Mesendoderm (in vitro differentiated cells): ENCODE results near the gene CFAP45.
"Not testable (repeated sequence)": the region's sequence is repeated elsewhere in the genome, so short reads cannot be mapped to it uniquely, and the experiment has no call there.

ENCODE experiments used
- DNase-seq: peaks from one replicate; pipeline ENCODE4 v3.0.0; 2013
- H2AK5ac ChIP-seq: 2 replicates; pipeline ENCODE4 v1.6.1; 2013; ENCODE audit warnings: low read length, inconsistent platforms
- H2BK120ac ChIP-seq: 2 replicates; pipeline ENCODE4 v1.6.1; 2013; ENCODE audit warnings: low read depth, mild to moderate bottlenecking, low read length, moderate library complexity, mixed read lengths
- H2BK15ac ChIP-seq: replicated peaks from 2 replicates; pipeline ENCODE4 v1.6.1; 2013; ENCODE audit warnings: low read depth, mild to moderate bottlenecking, moderate library complexity
- H2BK5ac ChIP-seq: 2 replicates; pipeline ENCODE4 v1.6.1; 2013; ENCODE audit warnings: low read length, inconsistent platforms
- H3K18ac ChIP-seq: 2 replicates; pipeline ENCODE4 v1.6.1; 2013; ENCODE audit warnings: mild to moderate bottlenecking, low read length, mixed read lengths
- H3K23ac ChIP-seq: one replicate; pipeline ENCODE4 v1.6.1; 2013; ENCODE audit warnings: low read length
- H3K27ac ChIP-seq: 2 replicates; pipeline ENCODE4 v1.5.1; 2013; ENCODE audit warnings: low read depth, mild to moderate bottlenecking, inconsistent platforms, low read length, moderate library complexity
- H3K27me3 ChIP-seq: 2 replicates; pipeline ENCODE4 v1.6.1; 2013; ENCODE audit warnings: low read length, control low read depth, mild to moderate bottlenecking, inconsistent platforms; ENCODE audit not compliant: insufficient read depth, poor library complexity
- H3K36me3 ChIP-seq: 2 replicates; pipeline ENCODE4 v1.6.1; 2013; ENCODE audit warnings: low read length, inconsistent platforms; ENCODE audit not compliant: control insufficient read depth, insufficient read depth
- H3K4ac ChIP-seq: one replicate; pipeline ENCODE4 v1.6.1; 2013; ENCODE audit warnings: low read depth, mild to moderate bottlenecking, low read length, moderate library complexity
- H3K4me1 ChIP-seq: 2 replicates; pipeline ENCODE4 v1.6.1; 2013; ENCODE audit warnings: low read depth, low read length, inconsistent platforms; ENCODE audit not compliant: control insufficient read depth
- H3K4me2 ChIP-seq: 2 replicates; pipeline ENCODE4 v1.6.1; 2013; ENCODE audit warnings: low read length
- H3K4me3 ChIP-seq: 2 replicates; pipeline ENCODE4 v1.5.1; 2013; ENCODE audit warnings: mild to moderate bottlenecking, low read length
- H3K56ac ChIP-seq: one replicate; pipeline ENCODE4 v1.6.1; 2013; ENCODE audit warnings: low read length
- H3K79me1 ChIP-seq: 2 replicates; pipeline ENCODE4 v1.6.1; 2013; ENCODE audit warnings: low read length, inconsistent platforms
- H3K79me2 ChIP-seq: 2 replicates; pipeline ENCODE4 v1.6.1; 2013; ENCODE audit warnings: mild to moderate bottlenecking, low read length; ENCODE audit not compliant: control insufficient read depth, insufficient read depth
- H3K9ac ChIP-seq: 2 replicates; pipeline ENCODE4 v1.6.1; 2013; ENCODE audit warnings: low read length, inconsistent platforms
- H4K5ac ChIP-seq: one replicate; pipeline ENCODE4 v1.6.1; 2013; ENCODE audit warnings: low read length
- H4K8ac ChIP-seq: one replicate; pipeline ENCODE4 v1.6.1; 2013; ENCODE audit warnings: low read depth, mild to moderate bottlenecking, control low read depth, low read length, moderate library complexity
- WGBS: extraction: QIAGEN DNeasy Blood & Tissue Kit; methylation state at CpG from one replicate; pipeline ENCODE4 v1.1.7; 2013; ENCODE audit warnings: low lambda C conversion rate, missing lambda C conversion rate; ENCODE audit not compliant: insufficient coverage; ENCODE audit errors: extremely low coverage; 5-methylcytosine and 5-hydroxymethylcytosine counted together

The CFAP45 gene

DNA sequence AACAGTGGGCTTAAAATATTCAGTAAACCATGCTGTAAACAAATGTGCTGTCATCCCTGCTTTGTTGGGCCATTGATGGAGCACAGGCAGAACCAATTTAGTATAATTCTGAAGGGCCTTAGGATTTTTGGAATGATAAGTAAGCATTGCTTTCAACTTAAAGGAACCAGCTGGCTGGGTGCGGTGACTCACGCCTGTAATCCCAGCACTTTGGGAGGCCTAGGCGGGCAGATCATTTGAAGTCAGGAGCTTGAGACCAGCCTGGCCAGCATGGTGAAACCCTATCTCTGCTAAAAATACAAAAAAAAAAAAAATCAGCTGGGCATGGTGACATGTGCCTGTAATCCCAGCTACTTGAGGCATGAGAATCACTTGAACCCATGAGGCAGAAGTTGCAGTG is 4.1 kb upstream of the CFAP45 start:
- WGBS, result no CpG with 5 or more reads among the region's 3 CpGs

DNA sequence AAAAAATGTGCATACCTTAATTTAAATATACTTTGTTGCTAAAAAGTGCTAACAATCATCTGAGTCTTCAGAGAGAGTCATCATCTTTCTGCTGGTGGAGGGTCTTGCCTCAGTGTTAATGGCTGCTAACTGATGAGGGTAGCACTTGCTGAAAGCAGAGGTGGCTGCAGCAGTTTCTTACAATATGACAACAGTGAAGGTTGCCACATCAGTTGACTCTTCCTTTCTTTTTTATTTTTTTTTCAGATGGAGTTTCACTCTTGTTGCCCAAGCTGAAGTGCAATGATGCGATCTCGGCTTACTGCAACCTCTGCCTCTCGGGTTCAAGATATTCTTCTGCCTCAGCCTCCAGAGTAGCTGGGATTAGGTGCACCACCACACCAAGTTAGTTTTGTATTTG is 2.6 kb upstream of the CFAP45 start:
- Histone ChIP-seq H3K4me1 (peaks cover 9% of the 10 kb centered on the region), H3K18ac (no peak overlapping the region), H3K79me1 (no peaks in the 10 kb centered on the region), H2BK5ac (no peak overlapping the region), H3K4me3 (no peak overlapping the region), H2BK15ac (no peak overlapping the region), H3K36me3 (no peaks in the 10 kb centered on the region), H3K79me2 (no peaks in the 10 kb centered on the region), H4K5ac (no peak overlapping the region), H3K4ac (no peak overlapping the region), H3K56ac (no peak overlapping the region), H3K27ac (no peak overlapping the region), H3K9ac (no peak overlapping the region), H2AK5ac (no peak overlapping the region), H3K4me2 (no peak overlapping the region), H3K23ac (no peak overlapping the region), H3K27me3 (no peaks in the 10 kb centered on the region), H2BK120ac (no peak overlapping the region), H4K8ac (no peak overlapping the region)
- WGBS, result no CpG with 5 or more reads among the region's 3 CpGs
- no peak for DNase-seq

More for the DNA sequence above, 4.1 kb upstream of the CFAP45 start:
- H3K9ac ChIP-seq, H3K4me2 ChIP-seq, H4K5ac ChIP-seq, H3K79me1 ChIP-seq, H4K8ac ChIP-seq, H3K23ac ChIP-seq, H2BK15ac ChIP-seq, H3K4me3 ChIP-seq, H3K27ac ChIP-seq, H3K18ac ChIP-seq, H2BK5ac ChIP-seq, H3K56ac ChIP-seq, H3K79me2 ChIP-seq, H2BK120ac ChIP-seq, H2AK5ac ChIP-seq, H3K36me3 ChIP-seq, H3K4ac ChIP-seq, DNase-seq, H3K27me3 ChIP-seq: not testable (repeated sequence)
- H3K4me1 ChIP-seq, result peaks cover 15% of the 10 kb centered on the region

DNA sequence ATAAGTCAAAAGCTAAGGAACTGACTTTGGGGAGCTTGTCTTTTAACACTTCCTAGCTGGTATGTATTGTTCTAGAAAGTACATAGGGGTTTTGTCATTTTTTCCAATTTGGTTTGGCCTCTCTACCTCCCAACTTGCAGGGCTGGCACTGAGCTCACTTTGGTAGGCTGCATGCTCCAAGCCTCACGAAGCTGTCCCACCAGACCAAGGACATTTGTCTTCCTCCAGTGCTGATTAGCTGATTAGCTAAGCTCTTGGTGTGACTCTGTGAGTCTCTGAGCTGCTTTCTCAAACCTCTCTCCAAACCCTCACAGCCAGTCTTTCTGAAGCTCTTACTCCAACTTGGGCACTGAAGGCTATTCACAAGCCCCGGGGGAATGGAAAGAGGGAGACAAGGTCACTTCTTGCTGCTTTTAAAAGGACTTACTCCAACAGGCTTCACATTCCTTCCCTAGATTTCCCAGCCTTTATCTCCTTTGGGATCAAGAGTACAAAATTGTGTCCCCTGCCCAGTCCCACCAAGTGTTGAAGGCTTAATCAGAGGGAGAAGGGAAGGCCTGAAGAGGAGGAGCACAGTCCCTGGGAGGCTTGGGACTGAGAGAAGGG is 893 bp upstream of the CFAP45 start:
- no peaks in the 10 kb centered on the region for H3K79me2 ChIP-seq
- no peak overlapping the region for H2AK5ac ChIP-seq
- H2BK120ac ChIP-seq, result peak overlapping the region; percentile 35
- H3K36me3 ChIP-seq, result no peaks in the 10 kb centered on the region
- H4K5ac ChIP-seq, result no peak overlapping the region
- H3K4me1 ChIP-seq, result peaks cover 9% of the 10 kb centered on the region
- peak overlapping the region; percentile 49 for H3K9ac ChIP-seq
- H3K4ac ChIP-seq, result no peak overlapping the region
- peak overlapping the region; percentile 56 for H3K18ac ChIP-seq
- no peak overlapping the region for H4K8ac ChIP-seq
- no CpG with 5 or more reads among the region's 2 CpGs for WGBS
- no peak overlapping the region for H2BK5ac ChIP-seq
- peak overlapping the region; percentile 53 for H3K27ac ChIP-seq
- H3K27me3 ChIP-seq, result no peaks in the 10 kb centered on the region
- H2BK15ac ChIP-seq, result no peak overlapping the region
- H3K56ac ChIP-seq, result no peak overlapping the region
- no peak overlapping the region for H3K4me3 ChIP-seq
- no peaks in the 10 kb centered on the region for H3K79me1 ChIP-seq
- H3K23ac ChIP-seq, result no peak overlapping the region
- no peak overlapping the region for H3K4me2 ChIP-seq
- peak; percentile 91 for DNase-seq

DNA sequence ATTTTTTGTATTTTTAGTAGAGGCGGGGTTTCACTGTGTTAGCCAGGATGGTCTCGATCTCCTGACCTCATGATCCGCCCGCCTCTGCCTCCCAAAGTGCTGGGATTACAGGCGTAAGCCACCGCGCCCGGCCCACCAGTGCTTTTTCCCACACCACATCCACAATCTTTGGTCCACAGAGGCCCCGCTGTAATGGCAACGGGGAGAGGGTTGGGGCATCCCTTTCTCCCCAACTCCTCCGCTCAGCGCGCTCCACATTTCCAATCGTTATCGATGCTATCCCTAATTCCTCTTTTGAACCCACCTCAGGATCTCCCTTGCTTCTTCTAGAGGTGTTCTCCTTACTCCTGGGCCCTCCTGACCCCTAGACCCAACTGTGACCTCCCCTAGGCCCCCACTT is 331 bp downstream of the CFAP45 start:
- H3K23ac ChIP-seq, H4K8ac ChIP-seq, H3K4me2 ChIP-seq, H3K36me3 ChIP-seq, H4K5ac ChIP-seq, H3K4ac ChIP-seq, H3K9ac ChIP-seq, H2BK15ac ChIP-seq, H2AK5ac ChIP-seq, H3K27ac ChIP-seq, H3K4me1 ChIP-seq, H3K79me2 ChIP-seq, H2BK5ac ChIP-seq, H3K79me1 ChIP-seq, H2BK120ac ChIP-seq, DNase-seq, H3K18ac ChIP-seq, H3K4me3 ChIP-seq, H3K27me3 ChIP-seq: not testable (repeated sequence)
- no CpG with 5 or more reads among the region's 15 CpGs for WGBS
- H3K56ac ChIP-seq, result peak overlapping the region; percentile 42

DNA sequence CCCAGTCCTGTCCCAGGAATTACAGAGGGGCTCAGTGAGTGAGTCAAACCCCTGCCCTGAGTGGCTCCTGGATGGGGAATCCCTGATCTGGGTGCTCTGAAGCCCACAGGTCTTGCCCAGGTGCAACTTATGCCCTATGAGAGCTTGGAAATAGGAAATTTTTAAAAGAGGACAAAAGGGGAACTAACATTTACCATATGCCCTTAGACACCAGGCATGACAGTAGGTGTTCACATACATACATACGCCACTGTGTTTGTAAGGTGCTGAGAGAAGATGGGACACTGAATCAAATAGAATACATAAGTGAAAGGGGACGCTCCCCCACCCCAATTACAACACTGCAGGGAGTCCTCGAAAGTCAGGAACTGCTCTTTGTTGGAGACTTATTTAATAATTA is 1.4 kb downstream of the CFAP45 start:
- WGBS, result no CpG with 5 or more reads among the region's 3 CpGs
- H4K8ac ChIP-seq, result no peak overlapping the region
- no peak overlapping the region for H3K56ac ChIP-seq
- no peak overlapping the region for H3K9ac ChIP-seq
- H2BK120ac ChIP-seq, result no peak overlapping the region
- no peaks in the 10 kb centered on the region for H3K36me3 ChIP-seq
- no peak overlapping the region for H3K18ac ChIP-seq
- no peaks in the 10 kb centered on the region for H3K79me2 ChIP-seq
- no peak overlapping the region for H4K5ac ChIP-seq
- H3K27me3 ChIP-seq, result no peaks in the 10 kb centered on the region
- no peak overlapping the region for H3K4me3 ChIP-seq
- H2AK5ac ChIP-seq, result no peak overlapping the region
- H3K27ac ChIP-seq, result no peak overlapping the region
- H2BK5ac ChIP-seq, result no peak overlapping the region
- no peak overlapping the region for H3K4ac ChIP-seq
- H3K4me2 ChIP-seq, result no peak overlapping the region
- H3K23ac ChIP-seq, result no peak overlapping the region
- H3K79me1 ChIP-seq, result no peaks in the 10 kb centered on the region
- DNase-seq, result no peak
- H2BK15ac ChIP-seq, result no peak overlapping the region
- H3K4me1 ChIP-seq, result peaks cover 9% of the 10 kb centered on the region

DNA sequence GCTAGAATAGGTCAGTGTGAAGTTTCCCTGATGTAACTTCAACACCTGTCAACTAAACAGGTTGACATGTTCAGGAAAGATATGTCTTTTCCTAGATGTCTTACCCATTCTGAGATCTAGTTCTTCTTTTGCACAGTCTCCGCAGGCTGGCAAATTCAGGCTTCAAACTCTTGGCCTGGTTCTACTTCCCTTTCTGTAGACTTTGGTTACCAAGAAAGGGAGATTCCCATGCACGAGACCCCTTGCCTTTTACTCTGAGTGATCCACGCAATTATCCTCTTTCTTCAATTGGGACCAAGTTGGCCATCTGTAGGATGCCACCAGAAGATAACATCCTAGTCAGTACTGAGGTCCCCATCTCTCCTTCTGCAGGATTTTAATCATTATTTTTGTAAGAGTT is 2.0 kb downstream of the CFAP45 start:
- Histone ChIP-seq H3K4me2 (no peak overlapping the region), H4K8ac (no peak overlapping the region), H3K79me2 (no peaks in the 10 kb centered on the region), H3K23ac (no peak overlapping the region), H3K56ac (no peak overlapping the region), H3K27ac (no peak overlapping the region), H3K36me3 (no peaks in the 10 kb centered on the region), H3K18ac (no peak overlapping the region), H3K9ac (no peak overlapping the region), H3K79me1 (no peaks in the 10 kb centered on the region), H3K4me3 (no peak overlapping the region), H2BK15ac (no peak overlapping the region), H2AK5ac (no peak overlapping the region), H4K5ac (no peak overlapping the region), H3K4ac (no peak overlapping the region), H3K27me3 (no peaks in the 10 kb centered on the region), H2BK5ac (no peak overlapping the region), H2BK120ac (no peak overlapping the region), H3K4me1 (peaks cover 9% of the 10 kb centered on the region)
- WGBS, result no CpG with 5 or more reads among the region's 3 CpGs
- no peak for DNase-seq
